Measurements from ENCODE around the gene KLHL25.

The KLHL25 gene

DNA sequence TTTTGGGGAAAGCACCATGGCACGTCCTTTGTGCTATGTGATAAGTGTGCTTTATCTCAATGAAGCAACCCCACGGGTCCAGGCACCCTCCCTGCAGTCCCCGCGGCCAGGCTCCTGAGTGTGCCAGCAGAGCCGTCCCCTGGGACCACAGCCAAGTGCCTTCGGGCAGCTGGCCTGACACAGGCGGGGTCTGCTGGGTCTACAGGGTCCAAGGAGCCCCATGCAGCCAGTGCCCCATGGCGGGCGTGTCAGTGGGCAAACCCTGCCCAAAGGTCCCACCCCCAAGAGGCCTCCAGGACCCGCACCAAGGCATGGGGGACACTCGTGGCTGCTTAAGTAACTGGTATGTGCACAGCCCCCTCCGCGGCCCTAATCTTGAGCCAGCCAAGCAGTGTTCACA is 35.3 kb downstream of the KLHL25 start:
- DNase-seq (ENCODE audit: low spot score), result no peak

DNA sequence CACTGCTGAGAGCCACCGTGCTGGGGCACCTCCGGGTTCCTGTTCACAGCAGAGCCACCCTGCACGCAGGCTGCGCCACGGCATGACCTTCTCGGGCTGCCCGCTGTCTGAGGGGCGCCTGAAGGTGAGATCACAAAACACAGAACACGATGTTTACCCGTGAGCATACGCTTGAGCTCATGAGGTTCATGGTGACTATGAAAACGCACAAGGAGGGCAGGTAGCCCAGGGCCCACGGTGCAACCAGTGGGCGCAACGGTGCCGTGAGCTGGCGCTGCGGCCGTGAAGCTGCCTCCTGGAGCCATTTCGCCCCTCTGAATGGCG is 36.1 kb downstream of the KLHL25 start:
- no peak for DNase-seq (ENCODE audit: low spot score)

- DNase-seq (ENCODE audit: low spot score), result no peak
Observed at GRCh38 chr15:85757939-85758654, 36.6 kb downstream of the KLHL25 start.

GRCh38 chr15:85757073-85757938 is 37.4 kb downstream of the KLHL25 start:
- DNase-seq (ENCODE audit: low spot score), result no peak

DNA sequence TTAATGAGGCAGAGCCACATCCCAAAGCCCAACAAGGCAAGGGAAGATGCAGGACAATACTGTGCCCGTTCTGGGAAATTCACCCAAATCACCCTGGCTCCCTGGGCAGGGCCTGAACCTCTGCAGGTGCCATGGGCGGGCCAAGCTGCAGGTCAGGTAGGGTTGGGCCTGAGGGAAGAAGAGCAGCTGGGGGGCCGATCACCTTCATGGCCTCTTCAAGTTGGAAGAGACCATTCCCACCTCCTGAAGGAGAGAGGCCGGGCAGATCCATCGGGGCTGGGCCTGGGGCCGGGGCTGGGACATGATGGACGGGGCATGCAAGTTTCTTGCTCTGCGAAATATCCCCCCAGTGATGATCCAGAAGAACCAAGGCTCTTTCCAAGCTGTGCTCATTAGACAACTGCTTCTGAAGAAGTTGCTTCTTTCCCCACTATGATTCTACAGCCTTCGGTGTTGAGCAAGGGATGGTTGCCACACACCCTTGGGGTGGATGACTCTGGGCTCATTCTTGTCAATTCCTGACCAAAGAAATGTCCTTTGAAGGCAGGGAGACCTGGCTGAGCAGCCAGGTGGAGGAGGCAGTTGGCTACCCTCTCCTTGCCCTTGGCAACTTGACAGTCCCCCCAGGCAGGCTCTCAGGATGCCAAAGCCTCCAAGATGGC is 38.2 kb downstream of the KLHL25 start:
- no peak for DNase-seq (ENCODE audit: low spot score)

DNA sequence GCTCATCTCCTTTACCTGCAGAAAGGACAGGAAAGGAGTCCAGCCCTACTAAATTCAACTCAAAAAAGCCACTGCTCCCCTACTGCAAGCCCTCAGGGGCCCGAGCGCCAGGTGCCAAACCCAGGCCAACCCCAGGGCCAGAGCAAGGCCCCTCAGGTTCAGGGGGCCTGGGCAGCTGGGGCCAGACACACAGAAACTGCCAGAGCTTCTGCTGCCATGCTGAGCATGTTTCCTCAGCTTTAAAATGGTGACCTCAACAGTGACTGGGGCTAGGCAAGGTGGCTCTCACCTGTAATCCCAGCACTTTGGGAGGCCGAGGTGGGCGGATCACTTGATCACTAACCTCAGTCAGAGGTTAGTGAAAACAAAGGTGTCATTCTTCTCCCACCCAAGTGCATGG is 38.8 kb downstream of the KLHL25 start:
- DNase-seq (ENCODE audit: low spot score), result no peak

GRCh38 chr15:85755471-85755870 is 39.3 kb downstream of the KLHL25 start:
- no peak for DNase-seq (ENCODE audit: low spot score)

DNA sequence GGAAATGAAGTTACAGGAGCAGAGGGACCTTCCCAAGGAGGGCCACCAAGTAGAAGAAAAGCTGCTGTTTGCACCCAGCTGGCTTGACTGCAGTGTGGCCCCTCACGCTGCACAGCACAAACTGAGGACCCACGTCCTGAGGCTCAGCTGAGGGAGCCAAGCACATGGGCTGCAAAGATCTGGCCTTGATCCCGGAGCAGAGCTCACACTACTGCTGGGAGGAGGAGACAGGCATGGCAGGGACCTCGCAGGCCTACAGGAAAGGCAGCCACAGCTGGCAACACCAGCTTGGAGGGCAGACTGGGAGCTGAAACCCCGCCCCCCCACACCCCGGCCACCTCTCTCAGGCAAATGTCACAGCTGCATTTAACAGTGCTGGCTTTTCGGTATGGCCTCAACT is 39.7 kb downstream of the KLHL25 start:
- DNase-seq (ENCODE audit: low spot score), result no peak

DNA sequence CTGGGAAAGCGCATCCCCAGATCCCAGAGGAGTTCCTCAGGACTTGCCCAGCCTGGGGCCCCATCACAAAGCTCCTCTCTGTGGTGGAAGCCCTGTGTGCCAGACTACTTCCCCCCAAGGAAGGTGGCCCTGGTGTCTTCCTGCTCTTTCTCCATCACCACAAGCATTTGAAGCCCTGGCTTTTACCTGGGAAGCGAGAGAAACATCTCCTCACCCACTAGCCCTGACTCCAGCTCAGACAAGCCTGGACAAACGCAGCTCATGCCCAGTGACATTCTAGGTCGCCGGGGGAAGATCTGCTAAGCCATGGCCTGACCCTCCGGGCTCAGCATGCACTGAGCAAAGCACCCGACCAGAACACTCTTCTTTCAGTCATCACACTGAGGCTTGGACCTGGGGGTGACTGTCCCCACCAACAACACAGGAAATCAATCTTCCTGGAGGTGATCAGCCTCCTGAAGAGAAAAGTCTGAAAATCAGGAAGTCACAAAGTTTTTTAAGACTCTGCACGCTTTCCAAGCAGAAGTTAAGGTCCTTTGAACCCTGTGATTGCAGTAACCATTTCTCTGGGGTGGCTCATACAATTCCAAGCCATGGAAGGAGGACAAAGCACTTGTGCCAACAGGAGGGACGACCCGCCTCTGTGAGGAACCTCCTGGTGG is 40.8 kb downstream of the KLHL25 start:
- no peak for DNase-seq (ENCODE audit: low spot score)

- DNase-seq (ENCODE audit: low spot score), result no peak
Observed at GRCh38 chr15:85753261-85753660, 41.5 kb downstream of the KLHL25 start.

- no peak for DNase-seq (ENCODE audit: low spot score)
Observed at GRCh38 chr15:85752491-85752961, 42.2 kb downstream of the KLHL25 start.

DNA sequence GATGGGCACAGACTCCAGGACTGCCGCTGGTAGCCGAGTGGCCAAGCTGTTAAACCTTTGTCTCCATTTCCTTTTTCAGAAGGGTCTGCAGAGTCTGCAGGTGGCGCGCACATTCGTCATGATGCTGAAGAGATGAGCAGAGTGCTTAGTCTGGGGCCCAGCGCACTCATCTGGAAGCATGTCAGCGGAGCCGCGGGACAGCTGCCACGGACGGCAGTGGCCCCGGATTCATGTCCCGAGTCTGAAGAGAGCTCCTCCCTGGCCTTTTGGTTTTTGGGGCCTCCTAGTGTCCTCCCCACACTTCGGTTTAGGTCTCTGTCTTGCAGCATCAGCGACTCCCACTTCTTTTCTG is 42.6 kb downstream of the KLHL25 start:
- no peak for DNase-seq (ENCODE audit: low spot score)

- peak; percentile 9 for DNase-seq (ENCODE audit: low spot score)
Observed at GRCh38 chr15:85751291-85752123, 43.2 kb downstream of the KLHL25 start.

GRCh38 chr15:85750319-85751290 is 44.1 kb downstream of the KLHL25 start:
- no peak for DNase-seq (ENCODE audit: low spot score)

GRCh38 chr15:85749261-85750151 is 45.2 kb downstream of the KLHL25 start:
- DNase-seq (ENCODE audit: low spot score), result no peak

GRCh38 chr15:85748729-85749128 is 46.0 kb downstream of the KLHL25 start:
- DNase-seq (ENCODE audit: low spot score), result no peak

- no peak for DNase-seq (ENCODE audit: low spot score)
Observed at GRCh38 chr15:85748176-85748575, 46.5 kb downstream of the KLHL25 start.

GRCh38 chr15:85746641-85747040 is 48.1 kb downstream of the KLHL25 start:
- no peak for DNase-seq (ENCODE audit: low spot score)

DNA sequence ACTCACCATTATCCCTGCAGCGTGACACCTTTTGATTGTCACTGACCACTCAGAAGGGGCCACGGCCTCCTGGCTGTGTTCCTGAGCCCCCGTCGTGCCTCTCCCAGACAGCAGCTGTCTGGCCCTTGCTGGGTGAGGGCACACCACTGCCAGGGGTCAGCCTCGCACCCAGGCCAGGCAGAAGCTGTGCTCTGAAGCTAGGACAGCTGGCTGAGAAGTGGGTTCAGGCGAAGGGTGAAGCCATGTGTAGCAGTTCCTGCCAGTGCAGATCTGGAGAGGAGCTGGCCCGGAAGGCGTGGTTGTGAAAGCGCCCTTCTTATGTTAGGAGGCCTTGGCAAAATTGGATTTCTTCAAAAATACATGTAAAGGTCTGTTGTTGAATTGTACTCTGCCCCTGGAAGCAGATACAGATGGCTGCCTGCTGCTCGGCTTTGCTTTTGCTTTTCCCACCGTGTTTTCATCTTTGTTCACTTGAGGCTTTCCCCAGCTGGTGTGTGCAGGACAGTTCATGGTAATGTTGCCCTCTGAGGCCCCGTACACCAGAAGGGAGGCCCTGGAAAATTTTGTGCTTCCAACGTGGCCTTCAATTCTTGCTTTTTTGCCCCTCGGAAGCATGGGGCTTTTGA is 49.1 kb downstream of the KLHL25 start:
- DNase-seq (ENCODE audit: low spot score), result no peak

All from CD4-positive, alpha-beta T cell treated with Interleukin-6 at 100 ng/mL for 8 hours (primary cell).